CD4-positive, alpha-beta T cell (primary cell): ENCODE results near the gene ADAMTS7. TPM values are rescaled to one million over a fixed set of nuclear protein-coding genes. Genes with fewer than 3 reads are reported as not detected.
"Not testable (repeated sequence)": the region's sequence is repeated elsewhere in the genome, so short reads cannot be mapped to it uniquely, and the experiment has no call there.

Source experiments
- ATAC-seq: fragments of 200-7000 bp; cut with Tn5 transposase; one replicate; pipeline ENCODE4 v1.10.0; 2022; ENCODE audit warnings: mild to moderate bottlenecking; ENCODE audit not compliant: poor library complexity
- CTCF ChIA-PET: fragments of 350-600 bp; sonication (Branson Sonifier 250); formaldehyde crosslinking; loops from one replicate; lab custom pipeline; 2021; ENCODE audit warnings: antibody characterized with exemption, inconsistent platforms; lab: Charles Lee
- POLR2A ChIA-PET: fragments of 350-600 bp; sonication (Branson Sonifier 250); formaldehyde crosslinking; loops from one replicate; lab custom pipeline; 2021; ENCODE audit warnings: antibody characterized with exemption, inconsistent platforms; lab: Charles Lee
- DNase-seq, 14 experiments: peaks; one replicate each; pipeline ENCODE4 v3.0.0-alpha.2; 2013 to 2020; ENCODE audit warnings: mixed read lengths in 2 of 14
- H3K27ac ChIP-seq, 2 donors: one replicate each; pipeline versions ENCODE4 v1.5.1 to v1.7.0; 2013; ENCODE audit warnings: low read length in 2 of 2, low read depth in 1 of 2, mild to moderate bottlenecking in 1 of 2
- H3K27me3 ChIP-seq, 2 experiments: 1 replicate in 1 of 2; 2 replicates in 1 of 2; pipeline versions ENCODE4 v1.6.1 to v1.7.0; 2013; ENCODE audit warnings: low read length in 2 of 2, control low read depth in 1 of 2, mild to moderate bottlenecking in 1 of 2, moderate library complexity in 1 of 2; ENCODE audit not compliant: insufficient read depth in 2 of 2, control insufficient read depth in 1 of 2
- H3K36me3 ChIP-seq: one replicate; pipeline ENCODE4 v1.6.1; 2013; ENCODE audit warnings: low read length, control low read depth; ENCODE audit not compliant: insufficient read depth
- H3K4me1 ChIP-seq: one replicate; pipeline ENCODE4 v1.6.1; 2013; ENCODE audit warnings: low read length, control low read depth; ENCODE audit not compliant: insufficient read depth
- H3K4me3 ChIP-seq: one replicate; pipeline ENCODE4 v1.5.1; 2013; ENCODE audit warnings: mild to moderate bottlenecking, low read length, moderate library complexity
- H3K9me3 ChIP-seq, 2 experiments: 1 replicate in 1 of 2; 2 replicates in 1 of 2; pipeline versions ENCODE4 v1.6.1 to v1.7.0; 2013; ENCODE audit warnings: low read length in 2 of 2, mild to moderate bottlenecking in 2 of 2, control low read depth in 1 of 2, moderate library complexity in 1 of 2; ENCODE audit not compliant: control insufficient read depth in 1 of 2, insufficient read depth in 1 of 2
- H3K27ac Mint-ChIP-seq: one replicate; pipeline ENCODE4 v1.8.0; 2020; ENCODE audit warnings: mixed read lengths
- H3K27me3 Mint-ChIP-seq: one replicate; pipeline ENCODE4 v1.8.0; 2021; ENCODE audit warnings: mixed read lengths
- H3K36me3 Mint-ChIP-seq: one replicate; pipeline ENCODE4 v1.8.0; 2021; ENCODE audit warnings: low read depth, mixed read lengths
- H3K4me1 Mint-ChIP-seq: one replicate; pipeline ENCODE4 v1.8.0; 2021; ENCODE audit warnings: low read depth, mixed read lengths
- H3K4me3 Mint-ChIP-seq: one replicate; pipeline ENCODE4 v1.8.0; 2020; ENCODE audit warnings: mild to moderate bottlenecking, mixed read lengths
- H3K9me3 Mint-ChIP-seq: one replicate; pipeline ENCODE4 v1.8.0; 2020; ENCODE audit warnings: mixed read lengths
- CTCF ChIP-seq: fragments of 200-600 bp; IDR thresholded peaks from one replicate; pipeline ENCODE4 v1.8.0; 2022; ENCODE audit warnings: antibody characterized with exemption, mild to moderate bottlenecking
- intact Hi-C, 2 experiments: fragments of 100-400 bp; cut with DNase I in 1 of 2; cut with micrococcal nuclease in 1 of 2; formaldehyde crosslinking; loops; one replicate each; pipeline versions ENCODE4 v1.15.1 to v1.9.0; 2023 to 2025; cut with DNase I, micrococcal nuclease
- total RNA-seq, 174 experiments: library from RNA in 2 of 174; stranded (reverse) in 2 of 174; gene quantifications; one replicate each; pipeline ENCODE4 v1.2.3 and lab custom pipeline; 2021 to 2026

Gene ADAMTS7
- total RNA-seq, 2 experiments from 2014 or later: 0.11 to 0.30 TPM

- peak; percentile 53 for TF ChIP-seq CTCF
- DNase-seq: peak in 7 of 14 experiments; percentile 25 to 68 (median 41)
- CTCF ChIA-PET, H3K27me3 ChIP-seq, H3K9me3 Mint-ChIP-seq, H3K9me3 ChIP-seq, POLR2A ChIA-PET, ATAC-seq, H3K36me3 ChIP-seq, intact Hi-C loops, H3K36me3 Mint-ChIP-seq, H3K4me1 Mint-ChIP-seq, H3K27ac ChIP-seq, H3K27ac Mint-ChIP-seq, H3K4me3 Mint-ChIP-seq, H3K4me3 ChIP-seq, H3K4me1 ChIP-seq: not testable (repeated sequence)
- H3K27me3 Mint-ChIP-seq: peaks cover 10% of the 10 kb centered on the region
Observed at GRCh38 chr15:78737931-78738558, 73.2 kb downstream of the ADAMTS7 start.

DNA sequence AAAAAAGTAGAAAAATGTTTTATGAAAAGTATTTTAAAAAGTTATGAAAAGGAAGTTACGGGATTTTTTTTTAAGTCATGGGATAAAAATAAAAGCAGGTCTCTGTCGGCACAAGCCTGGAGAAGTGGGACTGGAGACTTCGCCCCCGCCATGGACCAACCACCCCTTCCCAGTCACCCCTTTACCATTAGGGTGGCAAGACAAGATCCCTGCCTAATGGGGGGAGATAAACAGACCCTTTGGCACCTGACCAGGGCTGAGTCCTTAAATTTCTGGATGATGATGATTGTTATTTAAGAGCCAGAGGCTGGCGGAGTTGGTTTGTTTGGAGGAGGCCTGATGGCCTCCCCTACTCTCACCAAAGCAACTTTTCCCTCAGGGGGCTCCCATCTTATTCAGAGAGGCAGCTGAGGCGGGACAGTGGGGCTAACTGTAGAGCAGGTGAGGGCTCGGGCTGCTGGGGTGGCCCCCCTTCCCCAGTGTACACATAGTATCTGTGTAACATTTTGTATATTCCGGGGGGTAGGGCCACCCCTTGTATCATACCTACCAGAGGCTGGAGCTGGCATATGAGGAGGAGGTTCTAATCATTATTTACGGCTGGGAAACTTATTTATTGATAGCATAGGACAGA is 74.0 kb downstream of the ADAMTS7 start:
- no peaks in the 10 kb centered on the region for H3K4me1 Mint-ChIP-seq
- H3K4me3 Mint-ChIP-seq: no peak overlapping the region
- H3K27ac Mint-ChIP-seq: no peak overlapping the region
- Histone ChIP-seq H3K36me3 (no peaks in the 10 kb centered on the region), H3K4me1 (peaks cover 6% of the 10 kb centered on the region), H3K27ac (no peak overlapping the region), H3K27me3 (no peaks in the 10 kb centered on the region), H3K4me3 (no peak overlapping the region), H3K9me3 (no peaks in the 10 kb centered on the region)
- H3K36me3 Mint-ChIP-seq: no peaks in the 10 kb centered on the region
- H3K9me3 Mint-ChIP-seq: no peaks in the 10 kb centered on the region
- intact Hi-C loops: no loop called here
- H3K27me3 Mint-ChIP-seq: peaks cover 10% of the 10 kb centered on the region
- no peak for DNase-seq
- ChIA-PET CTCF (interaction anchor here (0.7 kb wide), 1 partner anchor 827 kb away, joined by 5 read pairs; no protein-coding TSS in a partner anchor), POLR2A (no interaction called here)
- no peak for ATAC-seq
- no peak for TF ChIP-seq CTCF

DNA sequence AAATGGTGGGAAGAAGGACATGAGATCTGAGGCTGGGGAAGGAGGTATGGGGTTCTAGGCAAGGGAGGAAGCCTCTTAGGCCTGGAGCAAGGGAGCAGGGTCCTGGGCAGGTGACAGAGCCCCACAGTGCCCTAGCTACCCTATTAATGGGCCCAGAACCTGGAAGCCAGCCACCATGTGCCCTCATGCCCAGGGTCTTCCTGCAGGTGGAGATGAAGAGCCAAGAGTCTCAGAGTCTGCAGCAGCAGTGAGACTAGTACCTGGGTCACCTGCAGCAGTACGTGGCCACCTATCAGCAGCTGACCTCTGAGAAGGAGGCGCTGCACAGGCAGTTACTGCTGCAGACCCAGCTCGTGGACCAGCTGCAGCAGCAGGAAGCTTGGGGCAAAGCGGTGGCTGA is 75.0 kb downstream of the ADAMTS7 start:
- H3K36me3 Mint-ChIP-seq, H3K4me3 Mint-ChIP-seq, H3K27me3 ChIP-seq, POLR2A ChIA-PET, H3K4me1 ChIP-seq, H3K9me3 Mint-ChIP-seq, H3K27ac Mint-ChIP-seq, H3K4me1 Mint-ChIP-seq, H3K36me3 ChIP-seq, H3K27ac ChIP-seq, ATAC-seq, DNase-seq, CTCF ChIA-PET, H3K9me3 ChIP-seq, H3K4me3 ChIP-seq, intact Hi-C loops: not testable (repeated sequence)
- H3K27me3 Mint-ChIP-seq: peaks cover 10% of the 10 kb centered on the region
